DOHH2 (cell line): ENCODE measurements around the gene RAB40B.

Source experiments
- H3F3A ChIP-seq: fragments of 200-600 bp; sonication (generic), shearing (Covaris generic); 2 replicates; pipeline ENCODE4 v1.6.0; 2016; ENCODE audit warnings: antibody characterized with exemption, mild to moderate bottlenecking; ENCODE audit not compliant: control insufficient read depth, insufficient read depth
- H3K27ac ChIP-seq: fragments of 200-600 bp; sonication (generic); 2 replicates; pipeline ENCODE4 v1.5.1; 2014; ENCODE audit warnings: low read depth, mild to moderate bottlenecking, low read length, moderate library complexity
- H3K27me3 ChIP-seq: fragments of 200-600 bp; sonication (generic); 2 replicates; pipeline ENCODE4 v1.6.1; 2014; ENCODE audit warnings: mild to moderate bottlenecking, low read length, mixed read lengths; ENCODE audit not compliant: control insufficient read depth
- H3K36me3 ChIP-seq: fragments of 200-600 bp; sonication (generic); 2 replicates; pipeline ENCODE4 v1.6.1; 2014; ENCODE audit warnings: mild to moderate bottlenecking, low read length, moderate library complexity, mixed read lengths; ENCODE audit not compliant: control insufficient read depth
- H3K4me1 ChIP-seq: fragments of 200-600 bp; sonication (generic); 2 replicates; pipeline ENCODE4 v1.6.1; 2014; ENCODE audit warnings: mild to moderate bottlenecking, low read length, mixed read lengths; ENCODE audit not compliant: control insufficient read depth
- H3K4me2 ChIP-seq: fragments of 200-600 bp; sonication (generic); 2 replicates; pipeline ENCODE4 v1.6.0; 2014; ENCODE audit warnings: mild to moderate bottlenecking, low read length, moderate library complexity
- H3K4me3 ChIP-seq: fragments of 200-600 bp; sonication (generic); 2 replicates; pipeline ENCODE4 v1.5.1; 2014; ENCODE audit warnings: mild to moderate bottlenecking, low read length, mixed read lengths
- H3K79me2 ChIP-seq: fragments of 200-600 bp; sonication (generic); 2 replicates; pipeline ENCODE4 v1.6.1; 2014; ENCODE audit warnings: mild to moderate bottlenecking, low read length, mixed read lengths; ENCODE audit not compliant: control insufficient read depth
- H3K9me2 ChIP-seq: fragments of 200-600 bp; sonication (generic); replicated peaks from 2 replicates; pipeline ENCODE4 v1.6.1; 2014; ENCODE audit warnings: mild to moderate bottlenecking, low read length, mixed read lengths; ENCODE audit not compliant: control insufficient read depth
- H3K9me3 ChIP-seq: fragments of 200-600 bp; sonication (generic); 2 replicates; pipeline ENCODE4 v1.6.1; 2014; ENCODE audit warnings: antibody characterized with exemption, low read length, mixed read lengths; ENCODE audit not compliant: control insufficient read depth, insufficient read depth
- H4K20me1 ChIP-seq: fragments of 200-600 bp; sonication (generic); 2 replicates; pipeline ENCODE4 v1.6.0; 2014; ENCODE audit warnings: low read depth, mild to moderate bottlenecking, antibody characterized with exemption, low read length, moderate library complexity; ENCODE audit not compliant: control insufficient read depth, insufficient read depth
- CTCF ChIP-seq: fragments of 200-600 bp; sonication (generic); IDR thresholded peaks from one replicate; pipeline ENCODE4 v1.5.1; 2014; ENCODE audit warnings: antibody characterized with exemption, mild to moderate bottlenecking, low read depth, low read length; ENCODE audit not compliant: poor library complexity, severe bottlenecking
- EZH2phosphoT487 ChIP-seq: fragments of 200-600 bp; sonication (generic); IDR thresholded peaks from 2 replicates; pipeline ENCODE4 v1.6.1; 2017; ENCODE audit warnings: borderline replicate concordance, mild to moderate bottlenecking, antibody characterized with exemption, low read length, moderate library complexity, mixed read lengths

The RAB40B gene

GRCh38 chr17:82736511-82737185, 38.1 kb upstream of the RAB40B start:
- Histone ChIP-seq H3K4me2 (no peak overlapping the region), H4K20me1 (no peaks in the 10 kb centered on the region), H3K79me2 (no peaks in the 10 kb centered on the region), H3F3A (no peaks in the 10 kb centered on the region), H3K4me3 (no peak overlapping the region), H3K27ac (no peak overlapping the region), H3K9me3 (peaks cover 36% of the 10 kb centered on the region), H3K9me2 (no peaks in the 10 kb centered on the region), H3K27me3 (no peaks in the 10 kb centered on the region), H3K36me3 (peaks cover 37% of the 10 kb centered on the region), H3K4me1 (no peaks in the 10 kb centered on the region)
- TF ChIP-seq EZH2phosphoT487 (no peak), CTCF (no peak)

GRCh38 chr17:82734987-82735866, 36.7 kb upstream of the RAB40B start, which contains the start of gene FN3K:
FN3K (plus strand) TSS chr17:82735615; CDS start chr17:82735637, 22 bp downstream.
- Histone ChIP-seq H3K4me1 (no peaks in the 10 kb centered on the region), H3K27ac (no peak within 1 kb of the TSS)

GRCh38 chr17:82732118-82732743, 33.7 kb upstream of the RAB40B start:
- H3K36me3 ChIP-seq = peaks cover 46% of the 10 kb centered on the region
- TF ChIP-seq EZH2phosphoT487 (no peak), CTCF (no peak)

More at GRCh38 chr17:82734987-82735866, 36.7 kb upstream of the RAB40B start, which contains the start of gene FN3K:
- no peaks in the 10 kb centered on the region for H4K20me1 ChIP-seq
- no peaks in the 10 kb centered on the region for H3K9me2 ChIP-seq
- H3K36me3 ChIP-seq = peaks cover 31% of the 10 kb centered on the region
- TF ChIP-seq EZH2phosphoT487 (no peak), CTCF (no peak)
- no peaks in the 10 kb centered on the region for H3K79me2 ChIP-seq
- H3K4me3 ChIP-seq = no peak within 1 kb of the TSS
- no peaks in the 10 kb centered on the region for H3F3A ChIP-seq
- H3K9me3 ChIP-seq = peaks cover 24% of the 10 kb centered on the region
- no peaks in the 10 kb centered on the region for H3K27me3 ChIP-seq
- H3K4me2 ChIP-seq = no peak within 1 kb of the TSS

More at GRCh38 chr17:82732118-82732743, 33.7 kb upstream of the RAB40B start:
- H3K27ac ChIP-seq = no peak overlapping the region
- no peaks in the 10 kb centered on the region for H3F3A ChIP-seq
- no peaks in the 10 kb centered on the region for H3K79me2 ChIP-seq
- no peak overlapping the region for H3K4me3 ChIP-seq
- no peaks in the 10 kb centered on the region for H4K20me1 ChIP-seq
- no peaks in the 10 kb centered on the region for H3K9me2 ChIP-seq
- H3K4me2 ChIP-seq = no peak overlapping the region
- no peaks in the 10 kb centered on the region for H3K4me1 ChIP-seq
- H3K27me3 ChIP-seq = no peaks in the 10 kb centered on the region
- peaks cover 19% of the 10 kb centered on the region for H3K9me3 ChIP-seq
